HFFc6 (cell line): Measurements from ENCODE around the gene DNAH11. TPM values are rescaled to one million over a fixed set of nuclear protein-coding genes. Genes with fewer than 3 reads are reported as not detected.

ENCODE experiments used
- DNase-seq: peaks from one replicate; pipeline ENCODE4 v3.0.0-alpha.2; 2018
- H3K27ac Mint-ChIP-seq: 2 replicates; pipeline ENCODE4 v1.8.0; 2020; ENCODE audit warnings: mild to moderate bottlenecking, mixed read lengths
- H3K27me3 Mint-ChIP-seq: 2 replicates; pipeline ENCODE4 v1.8.0; 2021; ENCODE audit warnings: mild to moderate bottlenecking, moderate library complexity, mixed read lengths; ENCODE audit not compliant: insufficient read depth
- H3K36me3 Mint-ChIP-seq: 2 replicates; pipeline ENCODE4 v1.8.0; 2021; ENCODE audit warnings: low read depth, mixed read lengths
- H3K4me1 Mint-ChIP-seq: 2 replicates; pipeline ENCODE4 v1.8.0; 2020; ENCODE audit warnings: low read depth, mixed read lengths
- H3K4me3 Mint-ChIP-seq: 2 replicates; pipeline ENCODE4 v1.8.0; 2020; ENCODE audit warnings: mild to moderate bottlenecking, moderate library complexity, mixed read lengths
- H3K9me3 Mint-ChIP-seq: 2 replicates; pipeline ENCODE4 v1.8.0; 2020; ENCODE audit warnings: mild to moderate bottlenecking, mixed read lengths
- CTCF ChIP-seq: fragments of 200-600 bp; sonication (generic); IDR thresholded peaks from 2 replicates; pipeline ENCODE4 v1.5.0; 2021; ENCODE audit warnings: antibody characterized with exemption, mild to moderate bottlenecking
- total RNA-seq, 6 experiments: library from RNA; stranded (reverse); fragmentation: NEBNext Ultra II Directional; extraction: Animal tissue kit (Norgen Biotek cat#: 25700); gene quantifications; 2 replicates in 1 of 6; 3 replicates in 5 of 6; pipeline ENCODE4 v1.2.3, GENCODE V29; 2021

Gene DNAH11
- total RNA-seq, 6 experiments from 2014 or later = 1.2 to 2.4 (median 2.1) TPM

DNA sequence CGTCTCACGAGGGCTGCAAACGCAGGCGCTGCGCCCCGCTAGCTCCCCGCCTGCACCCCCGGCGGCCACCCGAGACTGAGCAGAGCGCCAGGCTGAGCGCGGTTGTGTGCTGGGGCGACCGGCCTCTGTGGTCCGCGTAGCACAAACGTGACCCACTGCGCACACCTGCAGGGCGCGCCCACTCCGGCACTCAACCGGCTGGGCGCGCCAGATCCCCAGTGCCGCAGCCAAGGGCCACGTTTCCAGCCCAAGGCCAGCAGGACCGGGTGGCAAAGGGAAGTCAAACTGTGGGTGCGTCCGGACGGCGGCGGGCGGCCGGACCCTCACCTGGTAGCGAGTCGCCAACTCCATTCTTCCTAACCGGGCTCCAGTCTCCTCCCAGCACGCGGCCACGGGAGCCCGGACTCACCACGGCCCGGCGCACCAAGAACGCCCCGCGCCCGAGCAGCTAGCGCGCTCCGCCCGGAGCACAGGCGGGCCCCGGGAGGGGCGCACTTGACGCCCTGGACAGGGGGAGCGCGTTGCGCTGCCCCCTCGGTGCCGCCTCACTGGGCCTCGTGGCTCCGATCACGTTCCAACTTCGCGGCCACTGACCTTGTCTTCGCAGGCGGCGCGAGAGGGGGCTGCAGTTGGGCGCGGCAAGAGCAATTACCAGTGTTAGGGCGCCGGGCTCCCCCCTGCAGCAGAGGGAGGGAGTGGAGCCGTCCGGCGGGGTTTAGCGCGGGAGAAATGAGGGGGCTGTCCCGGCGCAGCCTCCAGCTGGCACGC, 402.8 kb downstream of the DNAH11 start, which contains the start of gene CDCA7L:
CDCA7L (minus strand) TSS at position 446 of the 768 bp plus-strand sequence; CDS start at position 351, 95 bp downstream.
- Mint-ChIP-seq H3K9me3 (no peaks in the 10 kb centered on the region), H3K27ac (peak within 1 kb of the TSS; percentile 91), H3K27me3 (no peaks in the 10 kb centered on the region), H3K4me1 (peaks cover 70% of the 10 kb centered on the region), H3K4me3 (peak within 1 kb of the TSS; percentile 91), H3K36me3 (no peaks in the 10 kb centered on the region)
- TF ChIP-seq CTCF = peak; percentile 43
- DNase-seq = peak; percentile 55

DNA sequence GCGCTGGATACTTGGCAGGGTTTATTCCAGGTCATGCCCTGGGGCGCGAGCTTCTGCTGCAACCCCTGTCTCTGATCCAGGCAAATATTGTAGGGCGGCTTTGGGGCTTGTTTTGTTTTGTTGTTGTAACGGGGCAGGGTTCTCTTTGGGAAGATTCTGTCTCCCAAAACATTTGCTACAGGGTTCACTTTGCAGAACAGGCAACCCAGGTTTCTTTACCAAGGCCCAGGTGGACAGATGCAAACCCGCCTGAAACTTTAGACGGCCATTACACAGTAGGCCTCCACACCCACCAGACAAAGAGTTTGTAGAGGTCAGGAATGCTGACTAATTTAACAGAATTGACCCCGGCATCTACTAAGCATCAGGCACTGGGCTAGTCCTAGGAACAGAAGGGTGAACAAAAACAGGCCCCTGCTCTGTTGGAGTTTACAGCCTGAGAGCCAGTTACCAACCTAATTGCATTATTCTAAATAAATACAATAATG, 403.4 kb downstream of the DNAH11 start:
- no peak for TF ChIP-seq CTCF
- DNase-seq = no peak
- Mint-ChIP-seq H3K4me3 (peak overlapping the region; percentile 91), H3K27me3 (no peaks in the 10 kb centered on the region), H3K4me1 (peaks cover 64% of the 10 kb centered on the region), H3K27ac (peak overlapping the region; percentile 91), H3K9me3 (no peaks in the 10 kb centered on the region), H3K36me3 (no peaks in the 10 kb centered on the region)

DNA sequence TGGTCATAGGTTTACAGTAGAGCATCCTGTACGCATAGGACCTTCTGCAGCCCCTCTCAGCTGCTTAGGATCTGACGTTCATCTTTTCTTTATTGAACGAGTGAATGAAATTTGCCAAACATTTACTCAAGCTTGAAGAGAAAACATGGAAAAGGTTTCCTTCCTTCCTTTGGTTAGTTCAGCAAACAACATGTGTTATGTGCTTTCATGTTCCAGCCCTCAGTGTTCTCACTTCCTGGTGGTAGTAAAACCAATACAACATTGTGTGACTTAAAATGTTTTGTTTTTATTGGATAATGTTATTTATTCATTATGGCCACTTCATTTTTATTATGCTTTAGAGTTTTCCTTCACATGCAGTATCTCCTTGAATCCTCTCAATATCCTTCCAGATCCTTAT, 404.2 kb downstream of the DNAH11 start:
- H3K36me3 Mint-ChIP-seq = no peaks in the 10 kb centered on the region
- no peak for TF ChIP-seq CTCF
- no peak overlapping the region for H3K4me3 Mint-ChIP-seq
- no peaks in the 10 kb centered on the region for H3K9me3 Mint-ChIP-seq
- no peak for DNase-seq
- no peaks in the 10 kb centered on the region for H3K27me3 Mint-ChIP-seq
- H3K27ac Mint-ChIP-seq = no peak overlapping the region
- peaks cover 56% of the 10 kb centered on the region for H3K4me1 Mint-ChIP-seq

DNA sequence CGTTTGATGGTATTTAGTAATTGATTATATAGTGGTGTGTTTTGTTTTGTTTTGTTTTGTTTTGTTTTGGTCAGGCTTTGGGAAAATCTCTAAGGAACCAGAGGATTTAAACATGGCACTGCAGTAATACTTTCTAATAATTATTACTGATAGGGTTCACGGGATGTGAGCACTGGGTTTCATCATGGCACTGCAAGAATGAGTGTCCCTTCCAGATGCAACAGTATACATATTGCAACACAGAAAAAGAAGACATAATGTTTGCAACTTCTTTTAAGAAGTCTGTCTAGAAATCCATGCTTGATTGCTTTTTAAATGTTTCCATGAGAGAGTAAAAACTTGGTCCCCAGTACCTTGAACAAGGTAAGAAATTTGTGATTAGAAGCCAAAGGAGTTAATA, 405.1 kb downstream of the DNAH11 start:
- no peak for TF ChIP-seq CTCF
- Mint-ChIP-seq H3K4me1 (peaks cover 47% of the 10 kb centered on the region), H3K9me3 (no peaks in the 10 kb centered on the region), H3K27me3 (no peaks in the 10 kb centered on the region), H3K27ac (no peak overlapping the region), H3K36me3 (no peaks in the 10 kb centered on the region), H3K4me3 (no peak overlapping the region)
- DNase-seq = no peak

DNA sequence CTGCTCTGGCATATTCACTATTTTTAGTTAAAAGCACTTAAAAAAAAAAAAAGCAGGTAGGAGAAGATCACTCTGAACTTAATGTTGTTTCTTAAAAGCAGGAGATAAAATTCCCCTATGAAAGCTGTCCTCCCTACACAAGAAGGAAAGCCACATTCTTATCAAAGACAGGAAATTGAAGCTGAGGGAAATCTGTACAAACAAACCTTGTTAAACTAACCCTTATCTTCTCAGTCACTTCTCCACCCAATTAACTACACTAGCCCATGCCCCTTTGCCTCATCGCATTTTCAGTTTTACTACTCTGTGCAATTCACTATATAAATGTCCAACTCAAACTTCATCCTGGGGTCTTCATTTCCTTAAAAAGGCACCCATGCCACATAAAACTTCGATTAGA, 405.5 kb downstream of the DNAH11 start:
- peaks cover 43% of the 10 kb centered on the region for H3K4me1 Mint-ChIP-seq
- no peaks in the 10 kb centered on the region for H3K27me3 Mint-ChIP-seq
- DNase-seq = no peak
- no peak overlapping the region for H3K4me3 Mint-ChIP-seq
- H3K9me3 Mint-ChIP-seq = no peaks in the 10 kb centered on the region
- H3K27ac Mint-ChIP-seq = no peak overlapping the region
- no peaks in the 10 kb centered on the region for H3K36me3 Mint-ChIP-seq
- TF ChIP-seq CTCF = no peak
